Chondrocyte (in vitro differentiated cells): Measurements from ENCODE around the gene CRIM1. TPM values are rescaled to one million over a fixed set of nuclear protein-coding genes. Genes with fewer than 3 reads are reported as not detected.

ENCODE experiments used
- DNase-seq: peaks from one replicate; pipeline ENCODE4 v3.0.0; 2021; ENCODE audit warnings: mixed read lengths, low spot score
- H3K27ac Mint-ChIP-seq: one replicate; pipeline ENCODE4 v1.8.0; 2021; ENCODE audit warnings: mild to moderate bottlenecking, moderate library complexity, mixed read lengths; ENCODE audit not compliant: unreplicated experiment
- H3K27me3 Mint-ChIP-seq: 2 replicates; pipeline ENCODE4 v1.8.0; 2021; ENCODE audit warnings: low read depth, mixed read lengths
- H3K36me3 Mint-ChIP-seq: 2 replicates; pipeline ENCODE4 v1.8.0; 2021; ENCODE audit warnings: low read depth, mixed read lengths
- H3K4me1 Mint-ChIP-seq: 2 replicates; pipeline ENCODE4 v1.8.0; 2021; ENCODE audit warnings: low read depth, mild to moderate bottlenecking, mixed read lengths
- H3K4me3 Mint-ChIP-seq: one replicate; pipeline ENCODE4 v1.8.0; 2021; ENCODE audit warnings: mild to moderate bottlenecking, moderate library complexity, mixed read lengths; ENCODE audit not compliant: unreplicated experiment
- H3K9me3 Mint-ChIP-seq: 2 replicates; pipeline ENCODE4 v1.8.0; 2021; ENCODE audit warnings: low read depth, mixed read lengths
- CTCF ChIP-seq: fragments of 200-600 bp; sonication (generic); IDR thresholded peaks from 2 replicates; pipeline ENCODE4 v1.5.0; 2021; ENCODE audit warnings: antibody characterized with exemption, mild to moderate bottlenecking, moderate library complexity
- total RNA-seq: library from RNA; stranded (reverse); gene quantifications from 3 replicates; pipeline ENCODE4 v1.2.1, GENCODE V29; 2021

The CRIM1 gene
- total RNA-seq, 1 donor from 2014 or later, result 194 TPM

- Mint-ChIP-seq H3K9me3 (no peaks in the 10 kb centered on the region), H3K4me3 (no peak overlapping the region), H3K4me1 (peaks cover 4% of the 10 kb centered on the region), H3K27me3 (no peaks in the 10 kb centered on the region), H3K36me3 (peaks cover 26% of the 10 kb centered on the region), H3K27ac (peak overlapping the region; percentile 33)
- DNase-seq, result no peak
- TF ChIP-seq CTCF, result no peak
Observed at GRCh38 chr2:36538335-36538734, 182.8 kb downstream of the CRIM1 start.

- H3K9me3 Mint-ChIP-seq, result no peaks in the 10 kb centered on the region
- DNase-seq, result no peak
- no peak overlapping the region for H3K27ac Mint-ChIP-seq
- no peak for TF ChIP-seq CTCF
- peaks cover 27% of the 10 kb centered on the region for H3K36me3 Mint-ChIP-seq
- H3K4me1 Mint-ChIP-seq, result peaks cover 4% of the 10 kb centered on the region
- H3K4me3 Mint-ChIP-seq, result no peak overlapping the region
- H3K27me3 Mint-ChIP-seq, result no peaks in the 10 kb centered on the region
Observed at GRCh38 chr2:36539631-36540030, 184.1 kb downstream of the CRIM1 start.

- no peak overlapping the region for H3K4me3 Mint-ChIP-seq
- TF ChIP-seq CTCF, result no peak
Observed at GRCh38 chr2:36540986-36541754, 185.6 kb downstream of the CRIM1 start.

GRCh38 chr2:36541891-36542595, 186.5 kb downstream of the CRIM1 start:
- H3K9me3 Mint-ChIP-seq, result no peaks in the 10 kb centered on the region
- no peak for DNase-seq
- H3K4me3 Mint-ChIP-seq, result no peak overlapping the region
- peaks cover 18% of the 10 kb centered on the region for H3K4me1 Mint-ChIP-seq
- no peak for TF ChIP-seq CTCF
- peaks cover 29% of the 10 kb centered on the region for H3K36me3 Mint-ChIP-seq
- peak overlapping the region; percentile 49 for H3K27ac Mint-ChIP-seq
- no peaks in the 10 kb centered on the region for H3K27me3 Mint-ChIP-seq

More at GRCh38 chr2:36540986-36541754, 185.6 kb downstream of the CRIM1 start:
- H3K4me1 Mint-ChIP-seq, result peaks cover 14% of the 10 kb centered on the region
- DNase-seq, result no peak
- H3K27ac Mint-ChIP-seq, result peak overlapping the region; percentile 8
- H3K36me3 Mint-ChIP-seq, result peaks cover 33% of the 10 kb centered on the region
- no peaks in the 10 kb centered on the region for H3K9me3 Mint-ChIP-seq
- H3K27me3 Mint-ChIP-seq, result no peaks in the 10 kb centered on the region

- no peaks in the 10 kb centered on the region for H3K9me3 Mint-ChIP-seq
- H3K27me3 Mint-ChIP-seq, result no peaks in the 10 kb centered on the region
- H3K4me3 Mint-ChIP-seq, result no peak overlapping the region
- H3K36me3 Mint-ChIP-seq, result peaks cover 37% of the 10 kb centered on the region
- TF ChIP-seq CTCF, result peak; percentile 69
- no peak for DNase-seq
- peaks cover 21% of the 10 kb centered on the region for H3K4me1 Mint-ChIP-seq
- H3K27ac Mint-ChIP-seq, result peak overlapping the region; percentile 1
Observed at GRCh38 chr2:36544638-36545338, 189.2 kb downstream of the CRIM1 start.
